HepG2 (cell line): ENCODE results near the gene FBLIM1. TPM values are rescaled to one million over a fixed set of nuclear protein-coding genes. Genes with fewer than 3 reads are reported as not detected.
A peak's percentile ranks its signal among the peaks of the same experiment; 100 is the strongest.

ENCODE experiments used
- CREM ChIP-seq, 2 experiments: sonication (generic) in 1 of 2; formaldehyde crosslinking in 1 of 2; IDR thresholded peaks; 2 replicates each; pipeline versions ENCODE4 v1.4.0 to v1.6.1; 2016 to 2020; ENCODE audit warnings: antibody characterized with exemption in 1 of 2, mild to moderate bottlenecking in 1 of 2, missing genetic modification reagents in 1 of 2
- ELF3 ChIP-seq: IDR thresholded peaks from 2 replicates; pipeline ENCODE4 v1.6.1; 2016; ENCODE audit warnings: missing genetic modification reagents, missing compliant biosample characterization
- HMGA1 ChIP-seq: sonication (generic); formaldehyde crosslinking; conservative IDR thresholded peaks from 2 replicates; pipeline ENCODE4 v1.4.0; 2020; ENCODE audit warnings: missing genetic modification reagents
- HNF4G ChIP-seq, 2 experiments: sonication (generic) in 1 of 2; formaldehyde crosslinking in 1 of 2; IDR thresholded peaks; 2 replicates each; pipeline versions ENCODE4 v1.4.0 to v1.6.1; 2011 to 2020; ENCODE audit warnings: borderline replicate concordance in 2 of 2, low read depth in 2 of 2, mild to moderate bottlenecking in 2 of 2, low read length in 1 of 2, missing genetic modification reagents in 1 of 2, moderate library complexity in 1 of 2
- KDM1A ChIP-seq: IDR thresholded peaks from 2 replicates; pipeline ENCODE4 v1.6.1; 2016; ENCODE audit warnings: missing compliant biosample characterization
- MEIS2 ChIP-seq: sonication (generic); formaldehyde crosslinking; IDR thresholded peaks from 2 replicates; pipeline ENCODE4 v1.9.0; 2021; ENCODE audit warnings: mild to moderate bottlenecking, missing genetic modification reagents
- NR2F6 ChIP-seq, 2 experiments: IDR thresholded peaks; 2 replicates each; pipeline ENCODE4 v1.6.1; 2016; ENCODE audit warnings: antibody characterized with exemption in 1 of 2, mild to moderate bottlenecking in 1 of 2
- PRPF4 ChIP-seq: fragments of 200-400 bp; formaldehyde crosslinking; IDR thresholded peaks from 2 replicates; pipeline ENCODE4 v1.6.1; 2016; ENCODE audit warnings: low read length, low read depth; ENCODE audit not compliant: poor library complexity, severe bottlenecking
- RELA ChIP-seq: sonication (generic); formaldehyde crosslinking; IDR thresholded peaks from 2 replicates; pipeline ENCODE4 v1.4.0; 2020; ENCODE audit warnings: missing genetic modification reagents
- TBX2 ChIP-seq: sonication (generic); formaldehyde crosslinking; IDR thresholded peaks from 2 replicates; pipeline ENCODE4 v1.5.0; 2020; ENCODE audit warnings: missing genetic modification reagents, mild to moderate bottlenecking, borderline replicate concordance
- TBX3 ChIP-seq: fragments of 450-650 bp; IDR thresholded peaks from 2 replicates; pipeline ENCODE4 v1.6.1; 2017; ENCODE audit warnings: antibody characterized with exemption, mild to moderate bottlenecking, inconsistent platforms, borderline replicate concordance
- TFDP1 ChIP-seq: IDR thresholded peaks from 2 replicates; pipeline ENCODE4 v1.6.1; 2016; ENCODE audit warnings: missing compliant biosample characterization, missing genetic modification reagents, borderline replicate concordance
- U2AF2 ChIP-seq: fragments of 200-400 bp; formaldehyde crosslinking; IDR thresholded peaks from 2 replicates; pipeline ENCODE4 v1.6.1; 2017; ENCODE audit warnings: low read depth, mild to moderate bottlenecking, low read length
- ZBTB37 ChIP-seq: sonication (generic); formaldehyde crosslinking; IDR thresholded peaks from 2 replicates; pipeline ENCODE4 v1.4.0; 2020; ENCODE audit warnings: mild to moderate bottlenecking, missing genetic modification reagents
- ZFAT ChIP-seq: sonication (generic); formaldehyde crosslinking; conservative IDR thresholded peaks from 2 replicates; pipeline ENCODE4 v1.8.1; 2023; ENCODE audit warnings: missing genetic modification reagents, inconsistent platforms
- ZFP36 ChIP-seq: fragments of 150-350 bp; IDR thresholded peaks from 2 replicates; pipeline ENCODE4 v1.6.1; 2018; ENCODE audit warnings: borderline replicate concordance, low read length, low read depth; ENCODE audit not compliant: partially characterized antibody
- ZMYM3 ChIP-seq: sonication (generic); formaldehyde crosslinking; IDR thresholded peaks from 2 replicates; pipeline ENCODE4 v1.5.1; 2020; ENCODE audit warnings: mild to moderate bottlenecking, missing genetic modification reagents
- ZNF335 ChIP-seq: sonication (generic); formaldehyde crosslinking; IDR thresholded peaks from 2 replicates; pipeline ENCODE4 v1.4.0; 2020; ENCODE audit warnings: missing genetic modification reagents
- ZNF670 ChIP-seq: sonication (generic); formaldehyde crosslinking; IDR thresholded peaks from 2 replicates; pipeline ENCODE4 v1.8.0; 2022; ENCODE audit warnings: mild to moderate bottlenecking, missing genetic modification reagents, borderline replicate concordance
- ZNF7 ChIP-seq: IDR thresholded peaks from 2 replicates; pipeline ENCODE4 v1.6.1; 2016; ENCODE audit warnings: missing biosample characterization, missing genetic modification reagents
- ZNF816 ChIP-seq: sonication (generic); formaldehyde crosslinking; IDR thresholded peaks from 2 replicates; pipeline ENCODE4 v1.8.0; 2022; ENCODE audit warnings: missing genetic modification reagents, mild to moderate bottlenecking, borderline replicate concordance
- ZSCAN5A ChIP-seq: sonication (generic); formaldehyde crosslinking; IDR thresholded peaks from 2 replicates; pipeline ENCODE4 v1.8.0; 2022; ENCODE audit warnings: mild to moderate bottlenecking, missing genetic modification reagents, borderline replicate concordance
- polyA plus RNA-seq, 8 experiments: library from polyadenylated mRNA; depleted of rRNA in 3 of 8; stranded (reverse) in 7 of 8; unstranded in 1 of 8; fragments of >200 nt; fragmentation: Illumina TruSeq in 4 of 8; extraction: Trizol in 4 of 8; gene quantifications; 2 replicates each; pipeline versions ENCODE4 v1.2.1 to v1.2.3, GENCODE V29; 2011 to 2016; ENCODE audit warnings: low read depth in 4 of 8, missing spikeins in 1 of 8, mixed read lengths in 1 of 8; ENCODE audit not compliant: insufficient read depth in 1 of 8
- total RNA-seq, 5 experiments: library from RNA; depleted of rRNA; stranded (reverse); fragments of >200 nt; fragmentation: Illumina TruSeq; extraction: Trizol; gene quantifications; 2 replicates each; pipeline ENCODE4 v1.2.3, GENCODE V29; 2016; ENCODE audit warnings: low read depth in 1 of 5
- TF ChIP-seq, protein P1 (sequence below): sonication (generic); formaldehyde crosslinking; IDR thresholded peaks from 2 replicates; pipeline ENCODE4 v1.4.0; 2020; ENCODE audit warnings: missing genetic modification reagents
- TF ChIP-seq, protein P2 (sequence below): sonication (generic); formaldehyde crosslinking; IDR thresholded peaks from 2 replicates; pipeline ENCODE4 v1.4.0; 2020; ENCODE audit warnings: mild to moderate bottlenecking, missing genetic modification reagents

The FBLIM1 gene
- total and polyA plus RNA-seq, 2 of the 13 experiments (the other 11 are each of a cell fraction or from before 2014, with no cell fraction given) = 10.6 to 23.0 TPM

GRCh38 chr1:15742339-15742801 lies 16.2 kb upstream of the FBLIM1 start, which contains the start of gene TMEM82 (continued):
- TF ChIP-seq, protein P1, sequence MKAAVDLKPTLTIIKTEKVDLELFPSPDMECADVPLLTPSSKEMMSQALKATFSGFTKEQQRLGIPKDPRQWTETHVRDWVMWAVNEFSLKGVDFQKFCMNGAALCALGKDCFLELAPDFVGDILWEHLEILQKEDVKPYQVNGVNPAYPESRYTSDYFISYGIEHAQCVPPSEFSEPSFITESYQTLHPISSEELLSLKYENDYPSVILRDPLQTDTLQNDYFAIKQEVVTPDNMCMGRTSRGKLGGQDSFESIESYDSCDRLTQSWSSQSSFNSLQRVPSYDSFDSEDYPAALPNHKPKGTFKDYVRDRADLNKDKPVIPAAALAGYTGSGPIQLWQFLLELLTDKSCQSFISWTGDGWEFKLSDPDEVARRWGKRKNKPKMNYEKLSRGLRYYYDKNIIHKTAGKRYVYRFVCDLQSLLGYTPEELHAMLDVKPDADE (CRISPR knock-in tag) = no peak
- TF ChIP-seq ZNF816 (CRISPR knock-in tag) (no peak), ZSCAN5A (CRISPR knock-in tag) (no peak), RELA (CRISPR knock-in tag) (no peak), PRPF4 (no peak), TBX3 (no peak), HNF4G (IDR thresholded peaks at IDR 0.05; ENCODE audit: borderline replicate concordance, low read depth, low read length) (peak; percentile 71; the same call in 1 of the 2 replicates), HNF4G (CRISPR knock-in tag; IDR thresholded peaks at IDR 0.05; ENCODE audit: borderline replicate concordance, low read depth) (no peak), ZNF670 (CRISPR knock-in tag) (no peak), ZBTB37 (CRISPR knock-in tag) (no peak), TBX2 (CRISPR knock-in tag) (no peak), ZNF7 (CRISPR knock-in tag) (no peak), ZMYM3 (CRISPR knock-in tag) (no peak), CREM (IDR thresholded peaks at IDR 0.05) (peak; percentile 26; the same call in 1 of the 2 replicates), CREM (CRISPR knock-in tag; IDR thresholded peaks at IDR 0.05) (no peak), ELF3 (CRISPR knock-in tag) (no peak), ZFAT (CRISPR knock-in tag) (no peak), NR2F6 (IDR thresholded peaks at IDR 0.05) (peak; percentile 38; the same call in 1 of the 2 replicates), NR2F6 (CRISPR knock-in tag; IDR thresholded peaks at IDR 0.05) (peak; percentile 48), HMGA1 (CRISPR knock-in tag) (no peak), TFDP1 (CRISPR knock-in tag) (no peak), U2AF2 (no peak), ZFP36 (no peak), ZNF335 (CRISPR knock-in tag) (no peak), MEIS2 (CRISPR knock-in tag) (no peak), KDM1A (no peak)
- TF ChIP-seq, protein P2, sequence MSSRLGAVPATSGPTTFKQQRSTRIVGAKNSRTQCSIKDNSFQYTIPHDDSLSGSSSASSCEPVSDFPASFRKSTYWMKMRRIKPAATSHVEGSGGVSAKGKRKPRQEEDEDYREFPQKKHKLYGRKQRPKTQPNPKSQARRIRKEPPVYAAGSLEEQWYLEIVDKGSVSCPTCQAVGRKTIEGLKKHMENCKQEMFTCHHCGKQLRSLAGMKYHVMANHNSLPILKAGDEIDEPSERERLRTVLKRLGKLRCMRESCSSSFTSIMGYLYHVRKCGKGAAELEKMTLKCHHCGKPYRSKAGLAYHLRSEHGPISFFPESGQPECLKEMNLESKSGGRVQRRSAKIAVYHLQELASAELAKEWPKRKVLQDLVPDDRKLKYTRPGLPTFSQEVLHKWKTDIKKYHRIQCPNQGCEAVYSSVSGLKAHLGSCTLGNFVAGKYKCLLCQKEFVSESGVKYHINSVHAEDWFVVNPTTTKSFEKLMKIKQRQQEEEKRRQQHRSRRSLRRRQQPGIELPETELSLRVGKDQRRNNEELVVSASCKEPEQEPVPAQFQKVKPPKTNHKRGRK (CRISPR knock-in tag) = no peak
